ENCODE data around the gene SLX4.

Gene SLX4

DNA sequence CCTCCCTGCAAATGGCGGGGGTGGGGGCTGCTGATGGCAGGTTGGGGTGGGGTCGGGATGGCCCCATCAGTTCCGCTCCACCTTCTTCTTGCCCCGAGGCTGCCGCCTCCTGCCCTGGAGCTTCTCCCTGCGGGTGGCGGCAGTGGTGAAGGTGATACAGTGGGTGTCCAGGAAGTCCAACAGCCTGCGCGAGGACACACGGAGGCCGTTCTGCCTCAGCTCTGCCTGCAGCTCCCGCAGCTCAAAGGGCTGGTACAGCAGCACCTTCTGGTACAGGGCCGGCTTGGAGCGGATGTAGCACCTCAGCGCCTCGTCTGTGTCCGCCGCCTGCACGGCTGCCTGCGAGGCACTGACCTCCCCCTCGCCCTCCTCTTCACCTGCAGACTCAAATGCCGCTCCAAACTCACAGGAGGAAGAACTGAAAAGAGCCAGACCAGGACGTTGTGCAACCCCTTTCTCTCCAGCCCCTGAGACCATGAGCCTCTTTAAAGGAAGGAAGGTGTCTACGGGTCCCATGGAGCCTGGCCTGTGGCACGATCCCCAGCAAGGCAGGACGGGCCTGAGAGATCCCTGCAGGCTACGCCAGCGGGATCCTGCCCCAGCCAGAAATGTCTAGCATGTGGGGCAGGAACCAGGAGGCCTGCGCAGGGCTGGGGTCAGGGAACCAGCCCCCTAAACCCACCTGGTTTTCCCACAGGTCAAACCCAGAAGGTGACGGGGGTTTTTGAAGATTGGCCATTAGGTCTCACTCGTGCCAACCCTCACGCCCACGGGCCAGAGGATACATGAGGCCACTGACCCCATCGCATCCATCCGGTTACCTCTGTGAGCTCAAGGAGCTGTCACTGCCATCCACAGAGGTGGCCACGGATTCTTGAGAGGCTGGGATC lies 28.9 kb downstream of the SLX4 start:
- no peak for DNase-seq (ENCODE audit: low spot score)

DNA sequence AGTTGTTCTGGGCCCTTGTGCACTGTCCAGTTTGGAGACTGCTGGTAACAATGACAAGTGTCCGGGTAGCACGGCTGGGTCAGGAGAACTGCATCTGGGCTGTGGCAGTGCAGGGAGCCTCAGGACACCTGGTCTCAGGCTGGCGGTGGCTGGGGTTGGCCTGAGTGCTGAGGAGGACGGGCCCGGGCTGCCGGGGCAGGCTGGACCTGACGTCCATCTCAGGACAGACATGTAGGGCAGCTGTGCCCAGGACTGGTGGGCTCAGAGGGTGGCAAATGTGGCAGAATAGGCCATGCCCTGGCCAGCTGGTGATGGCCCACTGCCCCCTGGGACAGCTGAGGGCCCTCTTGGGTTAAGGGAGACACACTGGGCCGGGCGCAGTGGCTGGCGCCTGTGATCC lies 30.0 kb downstream of the SLX4 start:
- DNase-seq (ENCODE audit: low spot score), result no peak

DNA sequence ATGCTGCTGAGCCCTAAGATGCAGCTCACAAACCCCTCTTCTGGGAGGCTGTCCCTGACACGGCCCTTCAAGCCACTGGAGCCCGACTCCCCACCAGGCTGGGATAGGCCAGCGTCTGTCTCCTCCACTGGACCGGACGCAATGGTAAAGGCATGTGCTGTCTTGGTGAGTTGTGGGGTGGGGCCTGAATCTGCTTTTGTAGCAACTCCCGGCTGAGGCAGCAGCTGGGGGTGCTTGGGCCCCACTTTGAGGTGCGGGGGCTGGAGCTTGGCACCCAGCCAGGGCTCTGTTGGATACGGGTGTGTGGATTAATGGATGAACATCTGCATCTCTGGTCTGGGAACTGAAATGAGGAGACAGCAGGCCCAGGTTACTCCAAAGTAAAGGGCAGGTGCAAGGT lies 30.7 kb downstream of the SLX4 start:
- no peak for DNase-seq (ENCODE audit: low spot score)

DNA sequence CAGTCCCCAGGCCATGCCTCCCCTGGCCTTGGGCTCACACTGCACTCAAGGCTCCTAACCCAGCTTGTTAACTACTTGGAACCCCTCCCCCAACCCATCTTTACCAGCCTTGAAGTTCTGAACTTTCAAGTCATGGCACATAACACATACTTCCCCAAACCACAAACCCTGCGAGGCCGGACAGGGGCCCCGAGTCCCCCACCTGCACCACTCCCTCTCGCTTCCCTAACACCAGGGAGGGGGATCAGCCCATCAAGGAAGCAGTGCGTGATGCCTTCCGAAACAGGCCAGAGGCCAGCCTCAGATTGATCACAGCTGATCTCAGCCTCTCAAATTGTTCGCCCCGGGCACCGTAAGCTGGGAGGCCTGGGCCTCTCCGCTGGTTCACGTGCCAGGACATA lies 31.2 kb downstream of the SLX4 start:
- no peak for DNase-seq (ENCODE audit: low spot score)

DNA sequence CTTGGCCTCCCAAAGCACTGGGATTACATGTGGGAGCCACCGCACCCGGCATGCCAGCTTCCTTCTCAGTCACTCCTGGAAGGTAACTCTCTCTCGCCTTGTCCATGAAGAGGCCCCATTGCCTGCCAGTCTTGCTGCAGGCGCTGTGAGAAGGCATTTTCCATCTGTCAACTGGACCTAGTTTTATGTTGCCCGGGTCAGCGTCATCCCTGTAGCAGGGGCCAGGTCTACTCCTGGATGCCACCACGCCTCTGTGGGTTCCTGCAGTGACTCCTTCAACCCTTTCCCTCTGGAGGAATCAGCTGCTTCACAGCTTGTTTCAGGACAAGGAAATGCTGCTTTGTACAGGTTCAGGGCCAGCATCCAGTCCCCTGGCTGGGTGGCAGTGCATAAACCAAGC lies 31.6 kb downstream of the SLX4 start:
- no peak for DNase-seq (ENCODE audit: low spot score)

DNA sequence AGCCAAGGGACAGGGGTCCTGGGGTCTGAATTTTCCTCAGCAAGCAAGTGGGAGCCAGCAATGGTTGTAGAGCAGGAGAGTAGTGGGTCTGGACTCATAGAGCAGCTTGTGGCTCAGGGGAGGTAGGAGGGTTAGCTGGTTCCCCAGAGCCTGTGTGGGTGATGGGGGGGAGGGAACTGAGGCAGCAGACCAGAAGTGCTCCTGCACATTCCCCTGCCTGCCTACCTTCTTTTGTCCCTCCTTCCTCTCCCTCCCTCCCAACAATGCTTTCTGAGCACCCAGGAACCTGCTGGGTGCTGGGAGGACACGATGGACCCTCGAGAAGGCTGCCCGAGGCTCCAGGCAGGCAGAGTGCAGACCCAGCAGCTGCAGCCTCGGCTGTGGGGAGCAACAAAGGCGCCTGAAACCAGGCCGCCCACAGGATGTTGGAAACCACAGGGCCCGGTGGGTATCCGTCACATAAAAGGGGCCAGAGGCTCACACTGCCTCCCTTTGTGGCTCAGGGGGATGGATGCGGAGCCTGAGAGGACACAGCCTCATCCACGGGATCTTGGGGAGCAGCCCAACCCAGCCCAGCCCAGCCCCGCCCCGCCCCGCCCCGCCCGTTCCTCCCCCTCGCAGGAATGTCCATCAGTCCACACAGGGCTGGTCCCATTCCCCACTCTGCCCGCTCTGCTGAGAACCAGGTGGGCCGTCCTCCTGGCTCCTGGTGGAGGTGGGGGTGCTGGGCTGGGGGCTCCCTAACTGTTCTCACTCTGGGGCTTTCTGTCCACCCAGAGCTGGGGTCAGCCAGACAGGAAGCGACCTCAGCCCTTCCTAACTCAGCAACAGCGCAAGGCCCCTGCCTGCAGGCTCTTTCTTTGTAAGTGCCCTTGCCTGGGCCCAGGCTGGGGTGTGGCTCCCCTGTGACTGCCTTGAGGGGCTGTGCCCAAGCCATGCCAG lies 32.5 kb downstream of the SLX4 start:
- no peak for DNase-seq (ENCODE audit: low spot score)

DNA sequence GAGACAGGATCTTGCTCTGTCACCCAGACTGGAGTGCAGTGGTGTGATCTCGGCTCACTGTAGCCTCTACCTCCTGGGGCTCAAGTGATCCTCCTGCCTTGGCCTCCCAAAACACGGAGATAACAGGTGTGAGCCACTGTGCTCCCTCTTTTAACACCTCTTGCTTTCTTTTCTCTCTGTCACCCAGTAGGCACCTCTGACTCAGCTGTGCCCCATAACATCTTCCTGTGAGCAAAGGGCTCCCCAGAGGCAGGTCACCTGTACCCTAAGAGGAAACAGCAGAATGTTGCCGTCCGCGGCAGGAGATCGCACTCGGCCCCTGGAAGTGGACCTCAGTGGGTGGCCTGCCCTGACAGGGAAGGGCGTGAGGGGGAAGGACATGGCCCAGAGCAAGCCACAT lies 33.3 kb downstream of the SLX4 start:
- DNase-seq (ENCODE audit: low spot score), result no peak

DNA sequence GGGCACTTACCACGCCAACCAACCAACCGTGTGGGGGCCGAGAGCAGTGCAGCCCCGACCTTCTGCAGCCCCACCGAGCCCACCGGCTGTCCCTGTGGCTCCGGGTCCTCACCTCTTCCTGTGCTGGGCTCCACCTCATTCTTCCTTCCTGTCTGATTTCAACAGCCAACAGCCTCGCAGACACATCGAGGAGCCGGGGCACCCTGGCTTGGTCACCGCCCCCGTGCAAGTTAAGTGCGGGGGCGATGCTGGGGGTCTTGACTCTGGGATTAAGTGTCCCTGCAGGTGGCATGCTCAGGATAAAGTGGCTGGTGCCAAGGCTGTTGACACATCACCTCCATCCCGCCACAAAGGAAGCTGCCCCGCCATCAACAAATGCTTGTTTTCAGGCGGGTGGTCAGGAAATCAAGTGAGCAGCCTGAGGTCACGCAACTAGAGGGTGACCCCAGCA lies 34.1 kb downstream of the SLX4 start, which contains the start of gene NLRC3:
Gene NLRC3 (minus strand): TSS at position 102 of the 451 bp plus-strand sequence. CDS start 12,367 bp downstream, outside the sequence.
- no peak for DNase-seq (ENCODE audit: low spot score)

DNA sequence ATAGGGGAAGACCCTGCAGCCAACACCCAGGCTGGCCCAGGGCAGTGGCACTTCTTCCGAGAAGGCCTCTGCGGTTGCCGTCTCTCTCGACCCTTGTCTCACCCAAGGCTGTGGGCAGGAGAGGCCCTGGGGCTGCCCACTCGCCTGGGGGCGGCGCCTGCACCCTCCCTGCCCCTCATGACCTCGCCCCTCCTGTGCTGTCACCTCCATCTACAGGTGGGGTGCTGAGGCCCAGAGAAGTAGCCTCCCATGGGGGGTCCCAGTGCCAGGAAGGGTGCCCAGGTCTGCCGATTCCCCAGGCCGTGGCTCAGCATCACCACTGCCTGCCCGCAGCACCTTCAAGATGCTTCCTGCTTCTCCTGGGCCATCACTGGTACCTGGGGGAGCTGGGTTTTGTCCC lies 35.2 kb downstream of the SLX4 start:
- DNase-seq (ENCODE audit: low spot score), result no peak

DNA sequence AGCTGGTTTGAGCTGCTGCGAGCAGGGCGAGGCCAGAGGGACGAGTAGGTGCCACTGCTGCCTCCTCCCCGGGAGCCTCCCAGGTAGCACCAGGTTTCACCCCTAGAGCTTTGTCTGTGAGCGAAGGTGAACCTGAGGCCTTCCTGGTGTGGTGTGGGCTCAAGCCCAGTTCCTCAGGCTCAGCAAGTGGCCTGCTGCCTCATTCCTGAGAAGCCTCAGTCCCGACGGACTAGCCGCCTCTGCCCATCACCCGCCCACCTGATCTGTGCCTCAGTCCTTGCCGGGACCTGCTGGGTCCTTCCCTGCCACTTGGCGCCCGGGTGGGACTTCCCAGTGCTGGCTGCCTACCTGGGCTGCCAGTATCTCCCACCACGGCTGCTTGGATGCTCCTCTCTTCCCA lies 35.9 kb downstream of the SLX4 start:
- DNase-seq (ENCODE audit: low spot score), result no peak

DNA sequence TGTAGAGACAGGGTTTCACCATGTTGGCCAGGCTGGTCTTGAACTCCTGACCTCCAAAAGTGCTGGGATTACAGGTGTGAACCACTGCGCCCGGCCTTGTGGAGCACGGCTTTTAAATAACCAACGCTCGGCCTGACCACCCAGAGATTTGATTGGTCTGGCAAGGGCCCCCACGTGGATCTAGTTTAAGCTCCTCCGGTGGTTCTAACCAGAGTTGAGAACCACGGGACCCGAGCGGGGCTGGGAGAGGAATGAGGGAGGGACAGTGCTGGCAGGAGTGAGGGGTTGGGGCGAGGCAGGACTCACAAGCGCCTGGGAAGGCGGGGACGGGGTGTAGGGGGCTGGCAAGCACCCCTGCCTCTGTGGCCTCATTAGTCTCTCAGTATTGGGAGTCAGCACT lies 37.2 kb downstream of the SLX4 start:
- no peak for DNase-seq (ENCODE audit: low spot score)

DNA sequence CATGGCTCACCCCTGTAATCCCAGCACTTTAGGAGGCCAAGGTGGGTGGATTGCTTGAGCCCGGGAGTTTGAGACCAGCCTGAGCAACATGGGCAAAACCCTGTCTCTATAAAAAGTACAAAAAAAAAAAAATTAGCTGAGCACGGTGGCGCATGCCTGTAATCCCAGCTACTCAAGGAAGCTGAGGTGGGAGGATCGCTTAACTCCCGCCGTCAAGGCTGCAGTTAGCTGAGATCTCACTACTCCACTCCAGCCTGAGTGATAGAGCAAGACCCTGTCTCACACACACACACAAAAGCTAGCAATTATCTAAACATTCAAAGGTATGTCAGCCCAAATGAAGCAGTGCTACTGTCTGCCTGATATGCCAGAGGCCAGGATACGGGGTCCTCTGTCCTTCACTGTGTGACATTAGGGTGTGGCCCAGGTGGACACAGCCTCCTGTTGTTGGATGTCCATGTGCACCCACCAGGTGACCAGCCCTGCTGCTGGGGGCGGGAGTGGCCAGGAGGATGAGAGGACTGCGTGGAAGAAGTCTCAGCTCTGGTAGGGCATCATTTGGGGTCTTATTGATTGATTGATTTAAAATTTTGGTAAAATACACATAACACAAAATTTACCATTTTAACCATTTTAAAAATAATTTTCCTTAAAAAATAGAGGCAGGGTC lies 38.1 kb downstream of the SLX4 start:
- DNase-seq (ENCODE audit: low spot score), result no peak

DNA sequence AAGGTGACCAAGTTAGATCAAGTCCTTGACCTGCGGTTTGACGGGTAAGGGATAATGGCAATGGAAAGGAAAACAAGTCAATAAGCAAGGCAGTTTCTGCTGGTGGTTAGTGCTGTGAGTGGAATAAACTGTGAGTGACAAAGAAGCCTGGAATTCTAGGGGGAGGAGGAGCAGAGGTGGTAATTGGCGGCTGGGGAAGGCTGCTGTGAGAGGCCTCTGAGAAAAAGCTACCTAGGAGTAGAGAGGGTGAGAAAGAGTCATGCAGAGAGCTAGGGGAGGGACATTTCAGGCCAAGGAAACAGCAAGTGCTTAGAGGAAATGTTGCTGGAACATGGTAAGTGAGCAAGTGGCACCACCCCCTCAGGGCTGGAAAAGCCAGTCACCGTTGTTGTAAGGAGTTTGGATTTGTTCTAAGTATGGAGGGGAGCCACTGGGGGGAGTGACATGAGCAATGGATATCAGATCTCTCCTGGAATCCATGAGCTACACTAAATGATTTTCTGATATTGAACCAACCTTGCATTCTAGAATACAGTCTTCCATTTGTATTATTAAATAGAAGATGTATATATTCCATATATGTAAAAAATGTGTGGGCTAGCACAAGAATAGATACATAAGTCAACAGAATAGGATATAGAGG lies 40.9 kb downstream of the SLX4 start:
- no peak for DNase-seq (ENCODE audit: low spot score)

DNA sequence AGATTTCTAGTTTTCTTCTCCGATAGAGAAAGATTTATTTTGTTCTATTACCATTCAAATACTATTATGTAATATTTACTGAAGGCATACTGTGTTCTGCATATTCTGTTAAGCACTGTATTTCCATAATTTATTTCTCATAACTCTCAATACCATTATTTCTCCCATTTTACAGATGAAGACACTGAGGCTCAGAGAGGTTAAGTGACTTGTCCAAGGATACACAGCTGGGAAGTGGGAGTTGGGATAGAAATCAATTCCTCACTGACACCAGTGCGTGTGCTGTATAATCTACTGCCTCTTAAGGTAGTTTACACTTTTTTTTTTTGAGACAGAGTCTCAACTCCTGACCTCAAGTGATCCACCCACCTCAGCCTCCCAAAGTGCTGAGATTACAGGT lies 41.6 kb downstream of the SLX4 start:
- DNase-seq (ENCODE audit: low spot score), result no peak

DNA sequence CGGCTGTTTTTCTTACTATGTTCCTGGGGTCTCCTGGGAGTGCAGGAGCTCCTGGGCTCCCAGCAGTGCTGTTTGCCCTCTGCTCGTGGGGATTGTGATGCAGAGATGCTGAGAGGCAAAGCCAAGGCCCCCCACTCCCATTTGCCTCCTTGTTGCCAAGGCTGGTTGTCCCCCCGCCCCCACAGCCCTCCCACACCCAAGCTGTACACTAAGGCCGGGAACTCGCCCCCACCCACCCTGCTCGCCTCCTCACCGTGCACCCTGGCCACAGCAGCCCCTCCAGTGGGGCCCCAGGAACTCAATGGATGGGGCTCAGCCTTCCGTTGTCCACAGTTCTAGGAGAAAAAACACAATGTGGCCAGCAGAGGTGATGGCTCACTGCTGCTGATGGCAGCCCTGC lies 44.4 kb downstream of the SLX4 start:
- no peak for DNase-seq (ENCODE audit: low spot score)

DNA sequence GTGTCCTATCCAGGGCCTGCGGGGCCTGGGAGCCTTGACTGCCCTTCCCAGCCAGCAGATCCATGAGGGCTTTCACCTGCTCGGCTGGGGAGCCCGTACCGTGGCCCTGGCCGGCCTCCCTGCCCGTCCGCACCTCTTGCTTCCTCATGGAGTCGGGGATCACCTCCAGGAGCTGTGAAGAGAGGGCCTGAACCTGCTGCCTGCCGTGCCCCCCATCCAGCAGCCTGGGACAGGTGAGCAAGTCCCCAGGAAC lies 46.6 kb downstream of the SLX4 start:
- DNase-seq (ENCODE audit: low spot score), result no peak

DNA sequence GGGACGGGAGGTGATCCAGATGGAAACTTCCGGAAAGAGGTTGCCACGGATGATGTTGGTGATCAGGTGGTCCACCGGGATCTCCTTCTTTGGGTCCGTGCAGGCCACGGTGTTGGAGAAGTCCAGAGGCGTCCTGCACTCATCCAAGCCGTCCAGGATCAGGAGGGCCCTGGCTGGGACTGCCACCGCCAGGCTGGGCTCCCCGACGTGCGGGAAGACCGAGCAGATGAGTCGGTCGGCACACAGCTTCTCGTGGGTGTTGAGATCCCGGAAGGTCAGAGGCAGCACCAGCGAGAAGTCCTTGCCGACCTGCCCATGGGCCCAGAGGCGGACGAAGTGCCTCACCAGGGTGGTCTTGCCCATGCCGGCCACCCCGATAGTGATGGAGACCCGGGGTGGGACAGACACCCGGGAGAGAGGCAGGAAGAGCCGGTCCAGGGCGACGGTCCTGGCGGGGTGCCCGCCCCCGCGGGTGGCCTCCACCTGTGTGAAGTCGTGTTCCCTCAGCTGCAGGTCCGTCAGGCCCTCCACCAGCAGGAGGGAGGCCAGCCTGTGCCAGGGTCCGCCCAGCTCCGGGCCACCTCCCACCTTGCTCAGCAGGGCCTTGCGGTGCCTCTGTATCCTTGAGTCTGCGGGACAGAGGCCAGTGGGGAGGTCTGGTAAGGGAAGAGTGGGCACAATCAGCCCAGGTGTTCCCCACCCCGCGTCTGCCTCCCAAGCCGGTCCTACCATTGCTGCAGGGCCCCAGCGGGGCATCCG lies 47.1 kb downstream of the SLX4 start:
- DNase-seq (ENCODE audit: low spot score), result no peak

DNA sequence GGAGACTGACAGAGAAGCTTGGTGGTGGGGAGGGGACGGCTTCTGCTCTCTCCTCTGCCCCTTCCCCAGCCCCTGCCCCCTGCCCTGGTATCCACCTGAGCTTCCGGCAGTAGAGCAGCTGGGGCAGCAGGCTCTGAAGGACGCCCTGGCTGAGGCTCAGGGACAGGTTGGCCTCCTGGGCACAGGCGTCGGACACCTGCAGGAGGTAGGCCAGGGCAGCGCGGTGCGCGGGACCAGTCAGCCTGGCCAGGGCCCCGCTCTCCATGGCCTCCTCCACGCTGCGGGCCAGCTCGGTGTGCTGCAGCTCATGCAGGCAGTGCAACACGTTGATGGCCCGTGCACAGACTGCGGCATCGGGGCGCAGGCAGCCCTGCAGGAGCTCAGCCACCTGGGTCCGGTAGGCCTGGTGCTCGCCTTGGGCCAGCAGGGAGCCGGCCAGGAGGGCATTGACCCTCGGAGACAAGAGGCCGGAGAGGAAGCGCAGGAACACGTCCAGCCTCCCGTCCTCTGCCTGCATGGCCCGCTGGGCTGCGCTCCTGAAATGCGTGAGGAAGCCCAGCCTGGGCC lies 48.4 kb downstream of the SLX4 start:
- DNase-seq (ENCODE audit: low spot score), result no peak

DNA sequence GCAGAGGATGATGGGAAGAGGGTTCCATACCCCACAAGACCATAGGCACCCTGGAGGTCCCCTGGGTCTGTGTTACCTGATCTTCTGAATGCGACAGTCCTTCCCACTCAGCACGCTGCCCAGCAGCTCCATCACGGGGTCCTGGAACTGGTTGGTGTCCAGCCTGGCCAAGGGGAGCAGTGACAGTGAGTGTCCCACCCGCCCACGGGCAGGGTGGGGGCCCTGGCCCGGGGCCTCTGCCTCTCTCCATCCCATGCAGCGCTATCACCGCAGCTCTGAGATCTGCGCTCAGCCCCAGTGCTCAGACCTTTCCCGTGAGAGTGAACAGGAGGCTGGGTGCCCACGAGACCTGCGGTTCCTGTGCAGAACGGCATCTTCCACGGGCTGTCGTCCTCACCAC lies 49.8 kb downstream of the SLX4 start:
- no peak for DNase-seq (ENCODE audit: low spot score)

DNA sequence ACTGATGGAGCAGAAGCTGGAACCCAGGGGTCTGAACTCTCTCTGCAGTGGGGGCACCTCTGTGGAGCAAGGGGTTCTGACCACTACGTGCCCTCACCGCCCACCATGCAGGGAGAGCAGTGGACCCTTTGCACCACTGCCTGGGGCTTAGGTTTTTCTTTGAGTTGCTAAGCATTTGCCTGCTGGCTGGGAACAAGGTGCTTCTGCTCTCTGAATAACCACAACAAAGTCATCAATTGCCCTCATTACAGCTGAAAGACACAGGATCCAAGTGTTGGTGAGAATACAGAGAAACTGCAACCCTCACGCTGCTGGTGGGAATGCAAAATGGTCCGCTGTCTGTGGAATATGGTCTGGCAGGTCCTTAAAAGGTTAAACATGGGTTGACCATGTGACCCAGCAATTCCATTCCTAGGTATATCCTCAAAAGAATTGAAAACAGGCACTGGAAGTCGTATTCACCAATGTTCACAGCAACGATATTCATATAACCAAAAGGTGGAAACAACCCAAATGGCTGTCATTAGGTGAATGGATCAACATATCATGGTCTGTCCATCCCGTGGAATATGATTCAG lies 57.0 kb downstream of the SLX4 start:
- DNase-seq (ENCODE audit: low spot score), result no peak

All from iPS-NIHi11 (cell line).